Parathyroid adenoma (tissue), 2 donors: Measurements from ENCODE around the gene C2CD2.

Source experiments
- H2AFZ ChIP-seq: fragments of 300-600 bp; sonication (generic); one replicate; pipeline ENCODE4 v1.7.0; 2017; ENCODE audit warnings: antibody characterized with exemption, mild to moderate bottlenecking
- H3K27ac ChIP-seq: fragments of 300-600 bp; sonication (generic); one replicate; pipeline ENCODE4 v1.7.0; 2017
- H3K27me3 ChIP-seq: fragments of 300-600 bp; sonication (generic); one replicate; pipeline ENCODE4 v1.7.0; 2017; ENCODE audit warnings: low read length; ENCODE audit not compliant: control insufficient read depth, insufficient read depth
- H3K36me3 ChIP-seq: fragments of 300-600 bp; sonication (generic); one replicate; pipeline ENCODE4 v1.7.0; 2017; ENCODE audit warnings: low read length; ENCODE audit not compliant: control insufficient read depth, insufficient read depth
- H3K4me1 ChIP-seq: fragments of 300-600 bp; sonication (generic); one replicate; pipeline ENCODE4 v1.7.0; 2017; ENCODE audit warnings: control low read depth
- H3K4me2 ChIP-seq: fragments of 300-600 bp; sonication (generic); one replicate; pipeline ENCODE4 v1.7.0; 2017; ENCODE audit warnings: low read length
- H3K4me3 ChIP-seq: fragments of 300-600 bp; sonication (generic); one replicate; pipeline ENCODE4 v1.7.0; 2017; ENCODE audit warnings: low read depth, low read length
- H3K79me2 ChIP-seq: fragments of 300-600 bp; sonication (generic); one replicate; pipeline ENCODE4 v1.7.0; 2017; ENCODE audit warnings: control low read depth
- H3K9ac ChIP-seq: fragments of 300-600 bp; sonication (generic); one replicate; pipeline ENCODE4 v1.7.0; 2017; ENCODE audit warnings: mild to moderate bottlenecking
- H3K9me3 ChIP-seq: fragments of 300-600 bp; sonication (generic); one replicate; pipeline ENCODE4 v1.7.0; 2017; ENCODE audit warnings: low read length; ENCODE audit not compliant: control insufficient read depth
- CTCF ChIP-seq: fragments of 300-600 bp; sonication (generic); IDR thresholded peaks from one replicate; pipeline ENCODE4 v1.7.0; 2017; ENCODE audit warnings: antibody characterized with exemption, mild to moderate bottlenecking
- donor health status: primary hyperparathyroidism.

C2CD2 gene

GRCh38 chr21:41848533-41848932 is 105.3 kb downstream of the C2CD2 start:
- H3K27me3 ChIP-seq, result no peaks in the 10 kb centered on the region
- H3K9me3 ChIP-seq, result no peaks in the 10 kb centered on the region
- no peak overlapping the region for H3K4me2 ChIP-seq
- H3K79me2 ChIP-seq, result no peaks in the 10 kb centered on the region
- H2AFZ ChIP-seq, result no peak overlapping the region
- no peak overlapping the region for H3K9ac ChIP-seq
- no peaks in the 10 kb centered on the region for H3K4me1 ChIP-seq
- H3K27ac ChIP-seq, result no peak overlapping the region
- no peak overlapping the region for H3K4me3 ChIP-seq
- H3K36me3 ChIP-seq, result no peaks in the 10 kb centered on the region
- no peak for TF ChIP-seq CTCF

GRCh38 chr21:41847066-41847804 is 106.6 kb downstream of the C2CD2 start:
- no peak overlapping the region for H3K27ac ChIP-seq
- H3K4me1 ChIP-seq, result no peaks in the 10 kb centered on the region
- H3K4me3 ChIP-seq, result no peak overlapping the region
- H3K9ac ChIP-seq, result no peak overlapping the region
- H3K36me3 ChIP-seq, result no peaks in the 10 kb centered on the region
- H3K79me2 ChIP-seq, result no peaks in the 10 kb centered on the region
- no peak for TF ChIP-seq CTCF
- no peaks in the 10 kb centered on the region for H3K27me3 ChIP-seq
- no peaks in the 10 kb centered on the region for H3K9me3 ChIP-seq
- no peak overlapping the region for H3K4me2 ChIP-seq
- no peak overlapping the region for H2AFZ ChIP-seq

- Histone ChIP-seq H3K9ac (no peak overlapping the region), H3K27me3 (no peaks in the 10 kb centered on the region), H3K4me2 (no peak overlapping the region)
These were observed 107.3 kb downstream of the C2CD2 start for GRCh38 chr21:41846536-41846935.

GRCh38 chr21:41846033-41846317 is 107.8 kb downstream of the C2CD2 start:
- no peak for TF ChIP-seq CTCF
- no peak overlapping the region for H3K9ac ChIP-seq

More at GRCh38 chr21:41846536-41846935, 107.3 kb downstream of the C2CD2 start:
- Histone ChIP-seq H3K27ac (no peak overlapping the region), H2AFZ (no peak overlapping the region), H3K9me3 (no peaks in the 10 kb centered on the region), H3K36me3 (no peaks in the 10 kb centered on the region), H3K4me3 (no peak overlapping the region), H3K4me1 (no peaks in the 10 kb centered on the region), H3K79me2 (no peaks in the 10 kb centered on the region)
- TF ChIP-seq CTCF, result no peak

GRCh38 chr21:41845310-41846032 is 108.3 kb downstream of the C2CD2 start:
- Histone ChIP-seq H3K36me3 (no peaks in the 10 kb centered on the region), H3K27ac (no peak overlapping the region), H3K79me2 (no peaks in the 10 kb centered on the region), H3K27me3 (no peaks in the 10 kb centered on the region), H3K9me3 (peaks cover 2% of the 10 kb centered on the region), H3K4me2 (no peak overlapping the region), H3K4me3 (no peak overlapping the region), H3K4me1 (no peaks in the 10 kb centered on the region), H2AFZ (no peak overlapping the region), H3K9ac (no peak overlapping the region)
- TF ChIP-seq CTCF, result no peak

More at GRCh38 chr21:41846033-41846317, 107.8 kb downstream of the C2CD2 start:
- Histone ChIP-seq H3K9me3 (peaks cover 2% of the 10 kb centered on the region), H3K4me2 (no peak overlapping the region), H3K36me3 (no peaks in the 10 kb centered on the region), H3K4me1 (no peaks in the 10 kb centered on the region), H3K79me2 (no peaks in the 10 kb centered on the region), H3K27me3 (no peaks in the 10 kb centered on the region), H2AFZ (no peak overlapping the region), H3K4me3 (no peak overlapping the region), H3K27ac (no peak overlapping the region)
